Parathyroid adenoma (tissue), 2 donors: ENCODE data around the gene OR10G3.
A peak's percentile ranks its signal among the peaks of the same experiment; 100 is the strongest.
"Not testable (repeated sequence)": the region's sequence is repeated elsewhere in the genome, so short reads cannot be mapped to it uniquely, and the experiment has no call there.

Experiments
- H2AFZ ChIP-seq: fragments of 300-600 bp; sonication (generic); one replicate; pipeline ENCODE4 v1.7.0; 2017; ENCODE audit warnings: antibody characterized with exemption, mild to moderate bottlenecking
- H3K27ac ChIP-seq: fragments of 300-600 bp; sonication (generic); one replicate; pipeline ENCODE4 v1.7.0; 2017
- H3K27me3 ChIP-seq: fragments of 300-600 bp; sonication (generic); one replicate; pipeline ENCODE4 v1.7.0; 2017; ENCODE audit warnings: low read length; ENCODE audit not compliant: control insufficient read depth, insufficient read depth
- H3K36me3 ChIP-seq: fragments of 300-600 bp; sonication (generic); one replicate; pipeline ENCODE4 v1.7.0; 2017; ENCODE audit warnings: low read length; ENCODE audit not compliant: control insufficient read depth, insufficient read depth
- H3K4me1 ChIP-seq: fragments of 300-600 bp; sonication (generic); one replicate; pipeline ENCODE4 v1.7.0; 2017; ENCODE audit warnings: control low read depth
- H3K4me2 ChIP-seq: fragments of 300-600 bp; sonication (generic); one replicate; pipeline ENCODE4 v1.7.0; 2017; ENCODE audit warnings: low read length
- H3K4me3 ChIP-seq: fragments of 300-600 bp; sonication (generic); one replicate; pipeline ENCODE4 v1.7.0; 2017; ENCODE audit warnings: low read depth, low read length
- H3K79me2 ChIP-seq: fragments of 300-600 bp; sonication (generic); one replicate; pipeline ENCODE4 v1.7.0; 2017; ENCODE audit warnings: control low read depth
- H3K9ac ChIP-seq: fragments of 300-600 bp; sonication (generic); one replicate; pipeline ENCODE4 v1.7.0; 2017; ENCODE audit warnings: mild to moderate bottlenecking
- H3K9me3 ChIP-seq: fragments of 300-600 bp; sonication (generic); one replicate; pipeline ENCODE4 v1.7.0; 2017; ENCODE audit warnings: low read length; ENCODE audit not compliant: control insufficient read depth
- CTCF ChIP-seq: fragments of 300-600 bp; sonication (generic); IDR thresholded peaks from one replicate; pipeline ENCODE4 v1.7.0; 2017; ENCODE audit warnings: antibody characterized with exemption, mild to moderate bottlenecking
- donor health status: primary hyperparathyroidism.

Gene OR10G3

GRCh38 chr14:21558703-21559170 lies 21.1 kb downstream of the OR10G3 start:
- Histone ChIP-seq H3K9me3 (no peaks in the 10 kb centered on the region), H3K36me3 (no peaks in the 10 kb centered on the region), H3K4me2 (no peak overlapping the region), H3K4me1 (peaks cover 6% of the 10 kb centered on the region), H3K4me3 (no peak overlapping the region), H3K27ac (no peak overlapping the region), H3K27me3 (no peaks in the 10 kb centered on the region), H3K79me2 (no peaks in the 10 kb centered on the region), H3K9ac (no peak overlapping the region), H2AFZ (no peak overlapping the region)
- no peak for TF ChIP-seq CTCF

GRCh38 chr14:21557084-21557901 lies 22.6 kb downstream of the OR10G3 start:
- H3K4me3 ChIP-seq: peak overlapping the region; percentile 40
- H3K27me3 ChIP-seq: no peaks in the 10 kb centered on the region
- no peaks in the 10 kb centered on the region for H3K36me3 ChIP-seq
- H3K9ac ChIP-seq: no peak overlapping the region
- H2AFZ ChIP-seq: peak overlapping the region; percentile 93
- TF ChIP-seq CTCF: peak; percentile 87
- H3K4me2 ChIP-seq: peak overlapping the region; percentile 64
- no peaks in the 10 kb centered on the region for H3K79me2 ChIP-seq
- no peaks in the 10 kb centered on the region for H3K9me3 ChIP-seq
- H3K27ac ChIP-seq: peak overlapping the region; percentile 53
- peaks cover 6% of the 10 kb centered on the region for H3K4me1 ChIP-seq

- no peaks in the 10 kb centered on the region for H3K27me3 ChIP-seq
- no peak overlapping the region for H3K4me2 ChIP-seq
- no peaks in the 10 kb centered on the region for H3K9me3 ChIP-seq
- H3K79me2 ChIP-seq: no peaks in the 10 kb centered on the region
- TF ChIP-seq CTCF: no peak
- peaks cover 6% of the 10 kb centered on the region for H3K4me1 ChIP-seq
- peak overlapping the region; percentile 53 for H3K27ac ChIP-seq
- no peaks in the 10 kb centered on the region for H3K36me3 ChIP-seq
- H3K9ac ChIP-seq: no peak overlapping the region
- H3K4me3 ChIP-seq: no peak overlapping the region
- H2AFZ ChIP-seq: peak overlapping the region; percentile 93
Observed at GRCh38 chr14:21556378-21557083, 23.3 kb downstream of the OR10G3 start.

GRCh38 chr14:21553266-21553665 lies 26.6 kb downstream of the OR10G3 start:
- Histone ChIP-seq H2AFZ (no peak overlapping the region), H3K9me3 (no peaks in the 10 kb centered on the region), H3K4me2 (no peak overlapping the region), H3K27me3 (no peaks in the 10 kb centered on the region), H3K27ac (no peak overlapping the region), H3K79me2 (no peaks in the 10 kb centered on the region), H3K36me3 (no peaks in the 10 kb centered on the region), H3K4me3 (no peak overlapping the region), H3K9ac (no peak overlapping the region), H3K4me1 (peaks cover 6% of the 10 kb centered on the region)
- no peak for TF ChIP-seq CTCF

- H3K79me2 ChIP-seq, H3K9ac ChIP-seq, H3K9me3 ChIP-seq, H3K4me1 ChIP-seq, H3K4me3 ChIP-seq, H3K4me2 ChIP-seq, H3K27ac ChIP-seq, H3K27me3 ChIP-seq, H2AFZ ChIP-seq, H3K36me3 ChIP-seq: not testable (repeated sequence)
Observed at GRCh38 chr14:21544588-21544987, 35.3 kb downstream of the OR10G3 start.
